Body of pancreas (tissue), 4 donors: ENCODE data around the gene VANGL1. TPM values are rescaled to one million over a fixed set of nuclear protein-coding genes. Genes with fewer than 3 reads are reported as not detected.

Experiments used
- ATAC-seq: fragments of 150-250 bp; one replicate; pipeline ENCODE4 v1.9.1; 2016
- DNase-seq, 4 donors: peaks; one replicate each; pipeline ENCODE4 v3.0.0-alpha.2; 2019
- H3K27ac ChIP-seq, 4 donors: fragments of 200-600 bp; sonication (generic); 1 replicate in 3 of 4; 2 replicates in 1 of 4; pipeline versions ENCODE4 v1.5.1 to v1.6.1; 2016 to 2019; ENCODE audit warnings: mild to moderate bottlenecking in 1 of 4, mixed read lengths in 1 of 4, moderate library complexity in 1 of 4
- H3K27me3 ChIP-seq, 2 donors: fragments of 200-600 bp; sonication (generic); one replicate each; pipeline ENCODE4 v1.6.0; 2016; ENCODE audit warnings: mild to moderate bottlenecking in 1 of 2
- H3K36me3 ChIP-seq, 2 donors: fragments of 200-600 bp; sonication (generic); replicated peaks in 1 of 2; 2 replicates each; pipeline ENCODE4 v1.5.1; 2016; ENCODE audit warnings: low read depth in 2 of 2; ENCODE audit not compliant: insufficient read depth in 1 of 2
- H3K4me1 ChIP-seq: fragments of 200-600 bp; sonication (generic); one replicate; pipeline ENCODE4 v1.6.0; 2016
- H3K4me3 ChIP-seq, 2 donors: fragments of 200-600 bp; sonication (generic); 1 replicate in 1 of 2; 2 replicates in 1 of 2; pipeline ENCODE4 v1.5.1; 2016 to 2019
- H3K9me3 ChIP-seq, 3 donors: fragments of 200-600 bp; sonication (generic); 1 replicate in 2 of 3; 2 replicates in 1 of 3; pipeline ENCODE4 v1.5.1; 2016
- POLR2A ChIP-seq, 3 donors: fragments of 450-650 bp; IDR thresholded peaks; one replicate each; pipeline ENCODE4 v1.6.1; 2016; ENCODE audit warnings: antibody characterized with exemption in 3 of 3, mild to moderate bottlenecking in 2 of 3
- WGBS, 2 donors: methylation state at CpG; one replicate each; pipeline ENCODE4 v1.1.5; 2017; 5-methylcytosine and 5-hydroxymethylcytosine counted together
- intact Hi-C: fragments of 100-400 bp; cut with DNase I; formaldehyde crosslinking; loops from one replicate; pipeline ENCODE4 v1.15.1; 2023
- total RNA-seq, 2 donors: library from RNA; depleted of rRNA; stranded (reverse); fragments of >200 nt; gene quantifications; one replicate each; pipeline ENCODE4 v1.1.0, GENCODE V29; 2016
- TF ChIP-seq, protein P1 (sequence below), 7 experiments: fragments of 450-650 bp in 4 of 7; fragments of 200-600 bp in 3 of 7; sonication (generic) in 3 of 7; IDR thresholded peaks; one replicate each; pipeline ENCODE4 v1.5.1; 2016 to 2019; ENCODE audit warnings: antibody characterized with exemption in 7 of 7

Gene VANGL1
- total RNA-seq, 2 donors from 2014 or later, result 2.6 to 3.9 TPM

- Histone ChIP-seq H3K27ac (no peak overlapping the region), H3K27me3 (no peaks in the 10 kb centered on the region), H3K9me3 (no peaks in the 10 kb centered on the region), H3K4me3 (no peak overlapping the region), H3K4me1 (no peaks in the 10 kb centered on the region), H3K36me3 (no peaks in the 10 kb centered on the region)
- WGBS, 2 donors, result 59 to 71% methylated on average over 3 of the region's 3 CpGs
- no peak for DNase-seq
- no peak for ATAC-seq
- TF ChIP-seq POLR2A (IDR thresholded peaks at IDR 0.05), result no peak
- TF ChIP-seq, protein P1, sequence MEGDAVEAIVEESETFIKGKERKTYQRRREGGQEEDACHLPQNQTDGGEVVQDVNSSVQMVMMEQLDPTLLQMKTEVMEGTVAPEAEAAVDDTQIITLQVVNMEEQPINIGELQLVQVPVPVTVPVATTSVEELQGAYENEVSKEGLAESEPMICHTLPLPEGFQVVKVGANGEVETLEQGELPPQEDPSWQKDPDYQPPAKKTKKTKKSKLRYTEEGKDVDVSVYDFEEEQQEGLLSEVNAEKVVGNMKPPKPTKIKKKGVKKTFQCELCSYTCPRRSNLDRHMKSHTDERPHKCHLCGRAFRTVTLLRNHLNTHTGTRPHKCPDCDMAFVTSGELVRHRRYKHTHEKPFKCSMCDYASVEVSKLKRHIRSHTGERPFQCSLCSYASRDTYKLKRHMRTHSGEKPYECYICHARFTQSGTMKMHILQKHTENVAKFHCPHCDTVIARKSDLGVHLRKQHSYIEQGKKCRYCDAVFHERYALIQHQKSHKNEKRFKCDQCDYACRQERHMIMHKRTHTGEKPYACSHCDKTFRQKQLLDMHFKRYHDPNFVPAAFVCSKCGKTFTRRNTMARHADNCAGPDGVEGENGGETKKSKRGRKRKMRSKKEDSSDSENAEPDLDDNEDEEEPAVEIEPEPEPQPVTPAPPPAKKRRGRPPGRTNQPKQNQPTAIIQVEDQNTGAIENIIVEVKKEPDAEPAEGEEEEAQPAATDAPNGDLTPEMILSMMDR (IDR thresholded peaks at IDR 0.05), result no peak
- intact Hi-C loops, result no loop called here
Measured at GRCh38 chr1:115726161-115726560, 84.4 kb downstream of the VANGL1 start.

- intact Hi-C loops, result no loop called here
- no peak for DNase-seq
- H3K27ac ChIP-seq, result no peak overlapping the region
Measured at GRCh38 chr1:115726570-115726969, 84.8 kb downstream of the VANGL1 start.

DNA sequence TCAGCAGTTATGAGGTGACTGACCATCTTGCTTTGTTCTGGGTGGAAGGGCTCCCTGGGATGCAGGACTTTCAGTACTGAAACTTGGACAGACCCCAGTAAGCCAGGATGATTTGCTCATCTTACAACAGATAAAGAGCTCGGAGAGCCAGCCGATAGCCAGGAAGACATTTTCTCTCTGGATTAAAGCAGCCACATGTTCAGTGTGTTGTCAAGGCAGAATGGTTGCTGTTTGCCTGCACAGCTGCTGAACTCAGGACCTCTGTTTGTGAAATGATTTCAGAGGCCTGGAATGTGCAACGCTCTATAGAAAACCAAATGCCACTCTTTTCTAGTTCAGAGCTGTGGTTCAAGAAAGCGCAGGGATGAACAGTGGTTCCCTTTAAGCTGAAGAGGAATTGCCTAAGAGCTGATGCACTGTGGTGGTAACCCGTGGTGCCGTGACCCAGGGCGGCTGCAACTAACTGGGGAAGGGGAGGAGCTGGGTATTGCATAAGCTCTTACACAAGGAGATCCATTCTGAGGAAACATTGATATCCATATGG is 86.0 kb downstream of the VANGL1 start:
- Histone ChIP-seq H3K9me3 (no peaks in the 10 kb centered on the region), H3K27me3 (no peaks in the 10 kb centered on the region), H3K4me3 (no peak overlapping the region), H3K4me1 (no peaks in the 10 kb centered on the region), H3K36me3 (no peaks in the 10 kb centered on the region), H3K27ac (no peak overlapping the region)
- ATAC-seq (peak; percentile 60), DNase-seq (peak in 3 of 4 donors; percentile 31 to 65 (median 34))
- 74 to 82% methylated on average over 7 of the region's 7 CpGs for WGBS, 2 donors
- intact Hi-C loops, result no loop called here
- TF ChIP-seq, protein P1 (IDR thresholded peaks at IDR 0.05), result no peak
- TF ChIP-seq POLR2A (IDR thresholded peaks at IDR 0.05), result no peak

More at GRCh38 chr1:115726570-115726969, 84.8 kb downstream of the VANGL1 start:
- Histone ChIP-seq H3K27me3 (no peaks in the 10 kb centered on the region), H3K4me1 (no peaks in the 10 kb centered on the region), H3K36me3 (no peaks in the 10 kb centered on the region), H3K9me3 (no peaks in the 10 kb centered on the region), H3K4me3 (no peak overlapping the region)
- ATAC-seq, result no peak
- no peak for TF ChIP-seq POLR2A (IDR thresholded peaks at IDR 0.05)
- TF ChIP-seq, protein P1 (IDR thresholded peaks at IDR 0.05), result no peak

DNA sequence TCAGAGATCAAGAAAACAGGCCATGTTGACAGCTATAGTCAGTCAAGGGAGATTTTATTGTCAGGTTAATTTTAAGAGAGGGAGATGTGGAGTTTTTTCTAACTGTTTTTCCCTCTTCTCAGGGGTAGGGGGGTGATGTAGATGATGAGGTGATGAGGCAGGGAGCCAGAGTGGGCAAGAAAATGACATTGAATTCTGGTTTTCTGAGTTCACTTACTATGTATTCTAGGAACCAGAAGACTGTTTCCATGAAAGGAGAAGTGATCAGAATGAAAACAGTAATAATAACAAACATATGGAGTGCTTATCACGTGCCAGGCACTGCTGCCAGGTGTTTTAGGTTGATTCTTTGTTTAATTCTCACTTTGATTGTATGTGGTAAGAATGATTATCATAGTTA is 86.6 kb downstream of the VANGL1 start:
- H3K27ac ChIP-seq, result no peak overlapping the region
- H3K27me3 ChIP-seq, result no peaks in the 10 kb centered on the region
- no peaks in the 10 kb centered on the region for H3K4me1 ChIP-seq
- H3K4me3 ChIP-seq, result no peak overlapping the region
- no peak for ATAC-seq
- 86% methylated on average over 1 of the region's 1 CpG for WGBS, 2 donors
- H3K36me3 ChIP-seq, result no peaks in the 10 kb centered on the region
- no peak for TF ChIP-seq POLR2A (IDR thresholded peaks at IDR 0.05)
- TF ChIP-seq, protein P1 (IDR thresholded peaks at IDR 0.05), result no peak
- no peaks in the 10 kb centered on the region for H3K9me3 ChIP-seq
- DNase-seq, result no peak
- intact Hi-C loops, result no loop called here

DNA sequence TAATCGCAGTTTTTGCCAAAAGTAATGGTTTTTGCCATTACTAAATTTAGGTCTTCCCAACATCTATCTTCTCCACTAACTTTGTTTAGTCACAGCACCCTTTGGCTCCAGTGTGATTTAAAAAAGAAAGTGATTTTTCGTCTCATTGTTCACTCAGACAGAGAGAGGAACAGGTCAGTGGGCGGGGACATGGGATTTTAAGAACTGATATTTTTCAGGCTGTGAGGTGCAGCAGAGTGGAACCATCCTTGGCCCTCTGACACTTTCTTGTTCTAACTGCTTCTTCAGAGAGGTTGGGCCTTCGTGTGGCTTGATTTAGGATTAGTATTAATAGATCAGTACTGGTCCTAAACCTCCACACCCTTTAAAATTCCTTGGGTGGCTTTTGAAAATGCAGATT is 88.0 kb downstream of the VANGL1 start:
- no peak overlapping the region for H3K27ac ChIP-seq
- no peaks in the 10 kb centered on the region for H3K9me3 ChIP-seq
- H3K4me1 ChIP-seq, result no peaks in the 10 kb centered on the region
- H3K36me3 ChIP-seq, result no peaks in the 10 kb centered on the region
- no peak for DNase-seq
- ATAC-seq, result no peak
- TF ChIP-seq, protein P1 (IDR thresholded peaks at IDR 0.05), result no peak
- no peak for TF ChIP-seq POLR2A (IDR thresholded peaks at IDR 0.05)
- intact Hi-C loops, result no loop called here
- no peaks in the 10 kb centered on the region for H3K27me3 ChIP-seq
- no peak overlapping the region for H3K4me3 ChIP-seq
- whole genome bisulfite sequencing, 2 donors, result 77 to 81% methylated on average over 4 of the region's 4 CpGs
